ENCODE data around the gene STK33. TPM values are rescaled to one million over a fixed set of nuclear protein-coding genes. Genes with fewer than 3 reads are reported as not detected.

STK33 gene
- total RNA-seq, 3 donors from 2014 or later = 0.33 to 2.4 (median 1.2) TPM

DNA sequence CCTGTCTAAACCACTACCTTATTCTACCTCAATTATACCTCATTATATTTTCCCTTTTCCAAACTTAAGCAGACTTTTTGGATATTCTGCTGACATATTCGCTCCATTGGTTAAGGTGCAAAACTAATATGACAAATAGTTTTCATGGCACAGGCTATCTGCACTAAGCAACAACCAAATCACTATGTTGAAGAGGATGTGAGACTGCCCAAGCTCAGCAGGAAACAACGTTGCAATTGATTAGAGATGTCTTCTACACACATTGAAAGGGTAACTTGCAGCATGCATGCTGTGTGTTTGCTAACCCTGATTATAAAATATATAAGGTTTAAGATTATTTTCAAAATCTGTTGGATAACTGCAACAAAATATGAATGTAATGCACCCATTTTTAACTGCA lies 61.6 kb downstream of the STK33 start:
- no peaks in the 10 kb centered on the region for H3K36me3 ChIP-seq
- H3K27me3 ChIP-seq = no peaks in the 10 kb centered on the region
- no peaks in the 10 kb centered on the region for H3K9me3 ChIP-seq
- no peak overlapping the region for H3K4me3 ChIP-seq
- H3K27ac ChIP-seq = no peak overlapping the region
- DNase-seq (ENCODE audit: low spot score in 2 of 2) = no peak
- TF ChIP-seq POLR2AphosphoS5 (IDR thresholded peaks at IDR 0.05) (no peak), POLR2A (IDR thresholded peaks at IDR 0.05) (no peak), CTCF (IDR thresholded peaks at IDR 0.05) (no peak)
- H3K4me1 ChIP-seq = no peaks in the 10 kb centered on the region
- intact Hi-C loops (cut with DNase I; ENCODE audit: low total_unique reads) = no loop called here

- no peak for DNase-seq (ENCODE audit: low spot score in 2 of 2)
- Histone ChIP-seq H3K27ac (no peak overlapping the region), H3K9me3 (no peaks in the 10 kb centered on the region), H3K4me3 (no peak overlapping the region), H3K4me1 (no peaks in the 10 kb centered on the region), H3K27me3 (no peaks in the 10 kb centered on the region), H3K36me3 (no peaks in the 10 kb centered on the region)
- TF ChIP-seq CTCF (IDR thresholded peaks at IDR 0.05) (no peak), POLR2A (IDR thresholded peaks at IDR 0.05) (no peak), POLR2AphosphoS5 (IDR thresholded peaks at IDR 0.05) (no peak)
- intact Hi-C loops (cut with DNase I; ENCODE audit: low total_unique reads) = no loop called here
Observed at GRCh38 chr11:8531982-8532381, 62.0 kb downstream of the STK33 start.

- Histone ChIP-seq H3K4me1 (no peaks in the 10 kb centered on the region), H3K27ac (no peak overlapping the region), H3K9me3 (no peaks in the 10 kb centered on the region), H3K27me3 (no peaks in the 10 kb centered on the region), H3K4me3 (no peak overlapping the region), H3K36me3 (no peaks in the 10 kb centered on the region)
- no peak for TF ChIP-seq POLR2A (IDR thresholded peaks at IDR 0.05)
- no peak for TF ChIP-seq CTCF (IDR thresholded peaks at IDR 0.05)
- no peak for TF ChIP-seq POLR2AphosphoS5 (IDR thresholded peaks at IDR 0.05)
- intact Hi-C loops (cut with DNase I; ENCODE audit: low total_unique reads) = no loop called here
- DNase-seq (ENCODE audit: low spot score in 2 of 2) = no peak
Observed at GRCh38 chr11:8531312-8531711, 62.7 kb downstream of the STK33 start.

GRCh38 chr11:8527939-8528338 lies 66.1 kb downstream of the STK33 start:
- intact Hi-C loops (cut with DNase I; ENCODE audit: low total_unique reads) = no loop called here
- TF ChIP-seq CTCF (IDR thresholded peaks at IDR 0.05) (no peak), POLR2AphosphoS5 (IDR thresholded peaks at IDR 0.05) (no peak), POLR2A (IDR thresholded peaks at IDR 0.05) (no peak)
- DNase-seq (ENCODE audit: low spot score in 2 of 2) = no peak
- no peaks in the 10 kb centered on the region for H3K27me3 ChIP-seq
- H3K4me1 ChIP-seq = no peaks in the 10 kb centered on the region
- no peak overlapping the region for H3K27ac ChIP-seq
- peaks cover 0 to 3% of the 10 kb centered on the region in 2 donors for H3K9me3 ChIP-seq
- no peak overlapping the region for H3K4me3 ChIP-seq
- no peaks in the 10 kb centered on the region for H3K36me3 ChIP-seq

DNA sequence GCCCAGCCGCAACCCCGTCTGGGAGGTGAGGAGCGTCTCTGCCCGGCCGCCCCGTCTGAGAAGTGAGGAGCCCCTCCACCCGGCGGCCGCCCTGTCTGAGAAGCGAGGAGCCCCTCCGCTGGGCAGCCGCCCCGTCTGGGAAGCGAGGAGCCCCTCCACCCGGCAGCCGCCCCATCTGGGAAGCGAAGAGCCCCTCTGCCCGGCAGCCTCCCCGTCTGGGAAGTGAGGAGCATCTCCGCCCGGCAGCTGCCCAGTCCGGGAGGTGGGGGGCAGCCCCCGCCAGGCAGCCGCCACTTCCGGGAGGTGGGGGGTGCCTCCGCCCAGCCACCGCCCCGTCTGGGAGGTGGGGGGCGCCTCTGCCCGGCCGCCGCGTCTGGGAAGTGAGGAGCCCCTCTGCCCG lies 70.6 kb downstream of the STK33 start:
- H3K27ac ChIP-seq = no peak overlapping the region
- DNase-seq (ENCODE audit: low spot score in 2 of 2) = no peak
- H3K36me3 ChIP-seq = no peaks in the 10 kb centered on the region
- intact Hi-C loops (cut with DNase I; ENCODE audit: low total_unique reads) = no loop called here
- no peak overlapping the region for H3K4me3 ChIP-seq
- H3K9me3 ChIP-seq = peaks cover 0 to 3% of the 10 kb centered on the region in 2 donors
- TF ChIP-seq POLR2AphosphoS5 (IDR thresholded peaks at IDR 0.05) (no peak), CTCF (IDR thresholded peaks at IDR 0.05) (no peak), POLR2A (IDR thresholded peaks at IDR 0.05) (no peak)
- no peaks in the 10 kb centered on the region for H3K27me3 ChIP-seq
- H3K4me1 ChIP-seq = no peaks in the 10 kb centered on the region
